PC-3 (cell line): Measurements from ENCODE around the gene PRSS12. TPM values are rescaled to one million over a fixed set of nuclear protein-coding genes. Genes with fewer than 3 reads are reported as not detected.

Experiments
- ATAC-seq: fragments of 200-7000 bp; cut with Tn5 transposase; 2 replicates; pipeline ENCODE4 v1.9.1; 2020; ENCODE audit warnings: mild to moderate bottlenecking, moderate library complexity
- BruUV-seq: library from RNA; stranded (reverse); fragments of 400-500 nt; replicated peaks from 2 replicates; lab custom pipeline; 2021; lab: Mats Ljungman, UMichigan
- CTCF ChIA-PET: fragments of 300-600 bp; sonication (Branson Sonifier 250); formaldehyde crosslinking; loops from one replicate; lab custom pipeline; 2022; ENCODE audit warnings: antibody characterized with exemption; lab: Charles Lee
- POLR2A ChIA-PET: fragments of 300-600 bp; sonication (Branson Sonifier 250); formaldehyde crosslinking; loops from one replicate; lab custom pipeline; 2022; ENCODE audit warnings: antibody characterized with exemption; ENCODE audit not compliant: unreplicated experiment; lab: Charles Lee
- DNase-seq: peaks from one replicate; pipeline ENCODE4 v3.0.0-alpha.2; 2015
- H2AFZ ChIP-seq: fragments of 300-600 bp; sonication (generic); 2 replicates; pipeline ENCODE4 v1.6.0; 2016; ENCODE audit warnings: antibody characterized with exemption, low read length
- H3F3A ChIP-seq: fragments of 300-600 bp; sonication (generic); one replicate; pipeline ENCODE4 v1.6.0; 2017; ENCODE audit warnings: antibody characterized with exemption, low read length, control low read depth, mild to moderate bottlenecking; ENCODE audit not compliant: unreplicated experiment
- H3K27ac ChIP-seq: fragments of 300-600 bp; sonication (generic); 2 replicates; pipeline ENCODE4 v1.5.1; 2016; ENCODE audit warnings: mild to moderate bottlenecking, low read length
- H3K27me3 ChIP-seq: fragments of 300-600 bp; sonication (generic); 2 replicates; pipeline ENCODE4 v1.6.1; 2016; ENCODE audit warnings: low read length, mixed read lengths
- H3K36me3 ChIP-seq: fragments of 300-600 bp; sonication (generic); 2 replicates; pipeline ENCODE4 v1.6.1; 2016; ENCODE audit warnings: low read depth, mixed run types, low read length, mixed read lengths
- H3K4me1 ChIP-seq: fragments of 300-600 bp; sonication (generic); 2 replicates; pipeline ENCODE4 v1.5.1; 2016; ENCODE audit warnings: low read length; ENCODE audit not compliant: insufficient read depth
- H3K4me2 ChIP-seq: fragments of 300-600 bp; sonication (generic); 2 replicates; pipeline ENCODE4 v1.6.0; 2016; ENCODE audit warnings: low read length
- H3K4me3 ChIP-seq: fragments of 300-600 bp; sonication (generic); 2 replicates; pipeline ENCODE4 v1.5.1; 2016; ENCODE audit warnings: mild to moderate bottlenecking, low read length, mixed read lengths
- H3K79me2 ChIP-seq: fragments of 300-600 bp; sonication (generic); 2 replicates; pipeline ENCODE4 v1.6.1; 2017; ENCODE audit warnings: low read length, mixed read lengths
- H3K9ac ChIP-seq: fragments of 300-600 bp; sonication (generic); 2 replicates; pipeline ENCODE4 v1.6.0; 2016; ENCODE audit warnings: mild to moderate bottlenecking, low read length
- H3K9me2 ChIP-seq: fragments of 300-600 bp; sonication (generic); replicated peaks from 2 replicates; pipeline ENCODE4 v1.6.1; 2016; ENCODE audit warnings: mixed run types, low read length, mixed read lengths
- H3K9me3 ChIP-seq: fragments of 300-600 bp; sonication (generic); 2 replicates; pipeline ENCODE4 v1.6.1; 2016; ENCODE audit warnings: low read length, mixed read lengths
- H4K20me1 ChIP-seq: fragments of 300-600 bp; sonication (generic); 2 replicates; pipeline ENCODE4 v1.6.1; 2016; ENCODE audit warnings: low read length, mixed read lengths
- EZH2 ChIP-seq: fragments of 300-600 bp; sonication (generic); IDR thresholded peaks from one replicate; pipeline ENCODE4 v1.6.1; 2017; ENCODE audit warnings: antibody characterized with exemption, mild to moderate bottlenecking, low read length; ENCODE audit not compliant: unreplicated experiment
- EZH2phosphoT487 ChIP-seq: fragments of 300-600 bp; sonication (generic); IDR thresholded peaks from 2 replicates; pipeline ENCODE4 v1.6.1; 2018; ENCODE audit warnings: mild to moderate bottlenecking, antibody characterized with exemption, low read length, borderline replicate concordance
- intact Hi-C: fragments of 100-400 bp; cut with micrococcal nuclease; formaldehyde crosslinking; loops from 2 replicates; pipeline ENCODE4 v1.9.0; 2023
- total RNA-seq: library from RNA; depleted of rRNA; stranded (reverse); fragments of >200 nt; gene quantifications from 2 replicates; pipeline ENCODE4 v1.2.3, GENCODE V29; 2014
- TF ChIP-seq, protein P1 (sequence below): fragments of 300-600 bp; sonication (generic); conservative IDR thresholded peaks from 2 replicates; pipeline ENCODE4 v1.5.1; 2017; ENCODE audit warnings: antibody characterized with exemption, low read depth, mild to moderate bottlenecking, low read length

Gene PRSS12
- total RNA-seq, 1 experiment from 2014 or later, result 1.5 TPM

DNA sequence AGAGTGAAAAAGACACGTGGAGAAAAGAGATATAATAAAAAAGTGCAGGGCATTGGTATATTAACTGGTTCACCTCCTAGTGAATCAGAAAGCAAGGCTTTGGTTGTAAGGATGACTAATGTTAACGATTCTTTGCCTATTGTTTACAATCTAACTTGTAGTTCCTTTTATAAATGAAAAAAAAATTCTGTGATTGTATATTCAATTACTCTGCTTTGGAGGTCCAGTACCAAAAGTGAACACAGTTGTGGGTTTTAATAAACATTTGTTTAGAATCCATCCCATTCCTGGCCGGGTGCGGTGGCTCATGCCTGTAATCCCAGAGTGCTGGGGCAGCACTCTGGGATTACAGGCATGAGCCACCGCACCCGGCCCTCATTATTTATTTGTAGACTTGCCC is 36.9 kb upstream of the PRSS12 start:
- no peaks in the 10 kb centered on the region for H3K36me3 ChIP-seq
- ChIA-PET CTCF (no interaction called here), POLR2A (no interaction called here)
- H3K9me2 ChIP-seq, result no peaks in the 10 kb centered on the region
- H3K4me2 ChIP-seq, result peak overlapping the region; percentile 48
- no peak overlapping the region for H3K4me3 ChIP-seq
- DNase-seq (peak; percentile 32), ATAC-seq (peak; percentile 58)
- no TSS peak for BruUV-seq
- no peaks in the 10 kb centered on the region for H4K20me1 ChIP-seq
- H3K79me2 ChIP-seq, result no peaks in the 10 kb centered on the region
- no peak overlapping the region for H3K9ac ChIP-seq
- H3K27ac ChIP-seq, result no peak overlapping the region
- H3F3A ChIP-seq, result no peaks in the 10 kb centered on the region
- H3K9me3 ChIP-seq, result no peaks in the 10 kb centered on the region
- peak overlapping the region; percentile 30; the same call in 1 of the 2 replicates for H2AFZ ChIP-seq
- intact Hi-C loops, result no loop called here
- no peaks in the 10 kb centered on the region for H3K27me3 ChIP-seq
- TF ChIP-seq, protein P1, sequence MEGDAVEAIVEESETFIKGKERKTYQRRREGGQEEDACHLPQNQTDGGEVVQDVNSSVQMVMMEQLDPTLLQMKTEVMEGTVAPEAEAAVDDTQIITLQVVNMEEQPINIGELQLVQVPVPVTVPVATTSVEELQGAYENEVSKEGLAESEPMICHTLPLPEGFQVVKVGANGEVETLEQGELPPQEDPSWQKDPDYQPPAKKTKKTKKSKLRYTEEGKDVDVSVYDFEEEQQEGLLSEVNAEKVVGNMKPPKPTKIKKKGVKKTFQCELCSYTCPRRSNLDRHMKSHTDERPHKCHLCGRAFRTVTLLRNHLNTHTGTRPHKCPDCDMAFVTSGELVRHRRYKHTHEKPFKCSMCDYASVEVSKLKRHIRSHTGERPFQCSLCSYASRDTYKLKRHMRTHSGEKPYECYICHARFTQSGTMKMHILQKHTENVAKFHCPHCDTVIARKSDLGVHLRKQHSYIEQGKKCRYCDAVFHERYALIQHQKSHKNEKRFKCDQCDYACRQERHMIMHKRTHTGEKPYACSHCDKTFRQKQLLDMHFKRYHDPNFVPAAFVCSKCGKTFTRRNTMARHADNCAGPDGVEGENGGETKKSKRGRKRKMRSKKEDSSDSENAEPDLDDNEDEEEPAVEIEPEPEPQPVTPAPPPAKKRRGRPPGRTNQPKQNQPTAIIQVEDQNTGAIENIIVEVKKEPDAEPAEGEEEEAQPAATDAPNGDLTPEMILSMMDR, result no peak
- TF ChIP-seq EZH2phosphoT487, result no peak
- H3K4me1 ChIP-seq, result no peaks in the 10 kb centered on the region

DNA sequence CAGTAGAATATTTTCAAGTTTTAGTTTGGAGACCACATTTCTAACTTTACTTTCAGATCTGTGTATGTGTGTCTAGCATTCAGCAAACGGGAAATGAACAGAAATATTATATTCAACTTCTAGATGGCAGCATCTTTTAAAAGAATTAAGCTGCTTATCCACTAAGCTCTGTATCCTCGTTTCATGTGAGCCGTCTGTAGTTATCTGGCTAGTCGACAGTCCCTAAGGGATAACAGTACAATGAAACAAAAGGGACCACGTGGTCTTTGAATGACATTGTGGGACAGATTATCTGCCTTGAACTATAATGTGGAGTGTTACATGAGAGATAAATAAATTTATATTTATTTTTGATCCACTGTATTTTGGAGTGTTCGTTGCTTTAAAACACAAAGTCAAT is 35.8 kb upstream of the PRSS12 start:
- no peaks in the 10 kb centered on the region for H3K36me3 ChIP-seq
- no peaks in the 10 kb centered on the region for H3F3A ChIP-seq
- H3K27me3 ChIP-seq, result no peaks in the 10 kb centered on the region
- ATAC-seq, result no peak
- DNase-seq, result no peak
- H3K9me3 ChIP-seq, result no peaks in the 10 kb centered on the region
- TF ChIP-seq EZH2phosphoT487 (no peak), EZH2 (no peak)
- TF ChIP-seq, protein P1, result no peak
- H2AFZ ChIP-seq, result no peak overlapping the region
- no peaks in the 10 kb centered on the region for H3K79me2 ChIP-seq
- H3K9ac ChIP-seq, result no peak overlapping the region
- H3K9me2 ChIP-seq, result no peaks in the 10 kb centered on the region
- no peaks in the 10 kb centered on the region for H4K20me1 ChIP-seq
- H3K4me2 ChIP-seq, result no peak overlapping the region
- intact Hi-C loops, result no loop called here
- H3K4me3 ChIP-seq, result no peak overlapping the region
- no TSS peak for BruUV-seq
- no peak overlapping the region for H3K27ac ChIP-seq
- CTCF ChIA-PET, result no interaction called here
- no peaks in the 10 kb centered on the region for H3K4me1 ChIP-seq
- POLR2A ChIA-PET, result no interaction called here

DNA sequence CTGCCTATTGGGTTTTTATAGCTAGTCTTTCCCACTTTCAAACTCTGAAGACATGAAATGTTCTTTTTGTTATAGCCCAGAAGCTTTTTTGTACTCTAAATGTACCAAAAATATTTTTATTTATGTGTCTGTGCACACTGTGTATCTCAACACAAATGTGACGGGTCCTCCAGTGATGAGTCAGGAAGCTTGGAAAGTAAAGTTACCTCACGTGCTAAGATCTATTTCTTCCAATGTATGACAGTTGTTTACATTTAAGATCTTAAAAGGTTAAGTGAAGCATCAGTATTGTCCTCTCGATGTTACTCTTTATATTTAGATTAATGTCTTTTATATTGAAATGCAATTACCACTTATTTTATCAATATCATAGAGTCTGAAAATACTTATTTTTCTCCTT is 29.1 kb upstream of the PRSS12 start:
- H3K27ac ChIP-seq, result no peak overlapping the region
- no peak overlapping the region for H3K4me2 ChIP-seq
- H3K27me3 ChIP-seq, result no peaks in the 10 kb centered on the region
- no peaks in the 10 kb centered on the region for H3K9me3 ChIP-seq
- intact Hi-C loops, result no loop called here
- no peaks in the 10 kb centered on the region for H4K20me1 ChIP-seq
- H3K9me2 ChIP-seq, result no peaks in the 10 kb centered on the region
- ATAC-seq, result no peak
- no TSS peak for BruUV-seq
- CTCF ChIA-PET, result no interaction called here
- no peak for DNase-seq
- H3F3A ChIP-seq, result no peaks in the 10 kb centered on the region
- no peak overlapping the region for H3K9ac ChIP-seq
- POLR2A ChIA-PET, result no interaction called here
- no peaks in the 10 kb centered on the region for H3K4me1 ChIP-seq
- no peaks in the 10 kb centered on the region for H3K36me3 ChIP-seq
- no peak for TF ChIP-seq EZH2
- TF ChIP-seq EZH2phosphoT487, result no peak
- TF ChIP-seq, protein P1, result no peak
- no peak overlapping the region for H3K4me3 ChIP-seq
- no peaks in the 10 kb centered on the region for H3K79me2 ChIP-seq
- no peak overlapping the region for H2AFZ ChIP-seq
